ENCODE results near the gene NT5DC2.

- TF ChIP-seq CTCF (IDR thresholded peaks at IDR 0.05; ENCODE audit: low read depth, low read length) (no peak), EZH2phosphoT487 (IDR thresholded peaks at IDR 0.05; ENCODE audit: low read depth) (no peak)
Observed at GRCh38 chr3:52552089-52552488, 18.4 kb upstream of the NT5DC2 start.

Measured in OCI-LY3 (cell line).